Measurements from ENCODE around the gene TMIGD2.

- TF ChIP-seq POLR2A (IDR thresholded peaks at IDR 0.05) (no peak), POLR2AphosphoS5 (IDR thresholded peaks at IDR 0.05) (no peak)
- TF ChIP-seq, protein P1, sequence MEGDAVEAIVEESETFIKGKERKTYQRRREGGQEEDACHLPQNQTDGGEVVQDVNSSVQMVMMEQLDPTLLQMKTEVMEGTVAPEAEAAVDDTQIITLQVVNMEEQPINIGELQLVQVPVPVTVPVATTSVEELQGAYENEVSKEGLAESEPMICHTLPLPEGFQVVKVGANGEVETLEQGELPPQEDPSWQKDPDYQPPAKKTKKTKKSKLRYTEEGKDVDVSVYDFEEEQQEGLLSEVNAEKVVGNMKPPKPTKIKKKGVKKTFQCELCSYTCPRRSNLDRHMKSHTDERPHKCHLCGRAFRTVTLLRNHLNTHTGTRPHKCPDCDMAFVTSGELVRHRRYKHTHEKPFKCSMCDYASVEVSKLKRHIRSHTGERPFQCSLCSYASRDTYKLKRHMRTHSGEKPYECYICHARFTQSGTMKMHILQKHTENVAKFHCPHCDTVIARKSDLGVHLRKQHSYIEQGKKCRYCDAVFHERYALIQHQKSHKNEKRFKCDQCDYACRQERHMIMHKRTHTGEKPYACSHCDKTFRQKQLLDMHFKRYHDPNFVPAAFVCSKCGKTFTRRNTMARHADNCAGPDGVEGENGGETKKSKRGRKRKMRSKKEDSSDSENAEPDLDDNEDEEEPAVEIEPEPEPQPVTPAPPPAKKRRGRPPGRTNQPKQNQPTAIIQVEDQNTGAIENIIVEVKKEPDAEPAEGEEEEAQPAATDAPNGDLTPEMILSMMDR (IDR thresholded peaks at IDR 0.05) = no peak
Measured at GRCh38 chr19:4345342-4346019, 43.3 kb upstream of the TMIGD2 start.
